Fibroblast of the conjunctiva (primary cell): ENCODE results near the gene CSHL1.

Experiments used
- DNase-seq: peaks from one replicate; pipeline ENCODE4 v3.0.0-alpha.2; 2010; ENCODE audit warnings: low read depth

The CSHL1 gene

GRCh38 chr17:63911041-63911635 lies at the start of gene CSHL1:
Gene CSHL1 (minus strand): TSS chr17:63911258. CDS start chr17:63911196, 62 bp downstream.
- DNase-seq: no peak

- DNase-seq: no peak
Observed at GRCh38 chr17:63960430-63960829, 49.4 kb upstream of the CSHL1 start.

- no peak for DNase-seq
Observed at GRCh38 chr17:63960006-63960405, 48.9 kb upstream of the CSHL1 start.

GRCh38 chr17:63956296-63956920 lies 45.4 kb upstream of the CSHL1 start:
- peak; percentile 5 for DNase-seq

GRCh38 chr17:63955791-63956190 lies 44.7 kb upstream of the CSHL1 start:
- DNase-seq: no peak

GRCh38 chr17:63955232-63955631 lies 44.2 kb upstream of the CSHL1 start:
- no peak for DNase-seq

GRCh38 chr17:63954402-63955063 lies 43.5 kb upstream of the CSHL1 start:
- DNase-seq: no peak

GRCh38 chr17:63950940-63951907 lies 40.2 kb upstream of the CSHL1 start:
- no peak for DNase-seq

GRCh38 chr17:63949576-63950250 lies 38.7 kb upstream of the CSHL1 start:
- no peak for DNase-seq

GRCh38 chr17:63948521-63948920 lies 37.5 kb upstream of the CSHL1 start:
- DNase-seq: no peak

- DNase-seq: no peak
Observed at GRCh38 chr17:63947711-63948330, 36.8 kb upstream of the CSHL1 start.

GRCh38 chr17:63946440-63947363 lies 35.6 kb upstream of the CSHL1 start:
- DNase-seq: no peak

GRCh38 chr17:63945784-63946439 lies 34.9 kb upstream of the CSHL1 start:
- no peak for DNase-seq

GRCh38 chr17:63944736-63945499 lies 33.9 kb upstream of the CSHL1 start:
- no peak for DNase-seq

- no peak for DNase-seq
Observed at GRCh38 chr17:63943745-63944144, 32.7 kb upstream of the CSHL1 start.

GRCh38 chr17:63942309-63942985 lies 31.4 kb upstream of the CSHL1 start:
- DNase-seq: no peak

- no peak for DNase-seq
Observed at GRCh38 chr17:63941751-63942150, 30.7 kb upstream of the CSHL1 start.

- no peak for DNase-seq
Observed at GRCh38 chr17:63941162-63941561, 30.1 kb upstream of the CSHL1 start.
